GM19043 (cell line): Measurements from ENCODE around the gene ESR2.
"Not testable (repeated sequence)": the region's sequence is repeated elsewhere in the genome, so short reads cannot be mapped to it uniquely, and the experiment has no call there.

Experiments used
- ATAC-seq: cut with Tn5 transposase; IDR thresholded peaks from one replicate; pipeline ENCODE4 v1.9.1; 2021; ENCODE audit warnings: low read depth; ENCODE audit not compliant: unreplicated experiment

Gene ESR2

GRCh38 chr14:64293976-64294671 is at the start of gene ESR2:
Gene ESR2, minus strand, starts transcription at chr14:64294371. Its CDS starts 11,386 bp downstream, at chr14:64282985.
- ATAC-seq: peak; percentile 17

- no peak for ATAC-seq
Measured at GRCh38 chr14:64340560-64341196, 46.5 kb upstream of the ESR2 start.

GRCh38 chr14:64338616-64339316 is 44.6 kb upstream of the ESR2 start:
- ATAC-seq: peak; percentile 89

GRCh38 chr14:64337888-64338615 is 43.9 kb upstream of the ESR2 start:
- ATAC-seq: peak; percentile 34

- no peak for ATAC-seq
Measured at GRCh38 chr14:64329149-64329548, 35.0 kb upstream of the ESR2 start.

- ATAC-seq: no peak
Measured at GRCh38 chr14:64326502-64326901, 32.3 kb upstream of the ESR2 start.

- no peak for ATAC-seq
Measured at GRCh38 chr14:64324895-64325294, 30.7 kb upstream of the ESR2 start.

- ATAC-seq: no peak
Measured at GRCh38 chr14:64324461-64324860, 30.3 kb upstream of the ESR2 start.

GRCh38 chr14:64320362-64320761 is 26.2 kb upstream of the ESR2 start:
- ATAC-seq: not testable (repeated sequence)

GRCh38 chr14:64318695-64319094 is 24.5 kb upstream of the ESR2 start:
- not testable (repeated sequence) for ATAC-seq

GRCh38 chr14:64303471-64303917 is 9.3 kb upstream of the ESR2 start:
- ATAC-seq: no peak

- no peak for ATAC-seq
Measured at GRCh38 chr14:64298773-64299172, 4.6 kb upstream of the ESR2 start.

GRCh38 chr14:64296561-64296960 is 2.4 kb upstream of the ESR2 start:
- ATAC-seq: no peak

- peak; percentile 74 for ATAC-seq
Measured at GRCh38 chr14:64294672-64295413, 672 bp upstream of the ESR2 start.

- no peak for ATAC-seq
Measured at GRCh38 chr14:64292197-64292596, 2.0 kb downstream of the ESR2 start.

- no peak for ATAC-seq
Measured at GRCh38 chr14:64289571-64289970, 4.6 kb downstream of the ESR2 start.

GRCh38 chr14:64281805-64282204 is 12.4 kb downstream of the ESR2 start:
- ATAC-seq: no peak

GRCh38 chr14:64279704-64280668 is 14.2 kb downstream of the ESR2 start:
- ATAC-seq: no peak

- ATAC-seq: no peak
Measured at GRCh38 chr14:64278458-64278857, 15.7 kb downstream of the ESR2 start.
